ENCODE results near the gene ZNF385D.

The ZNF385D gene

DNA sequence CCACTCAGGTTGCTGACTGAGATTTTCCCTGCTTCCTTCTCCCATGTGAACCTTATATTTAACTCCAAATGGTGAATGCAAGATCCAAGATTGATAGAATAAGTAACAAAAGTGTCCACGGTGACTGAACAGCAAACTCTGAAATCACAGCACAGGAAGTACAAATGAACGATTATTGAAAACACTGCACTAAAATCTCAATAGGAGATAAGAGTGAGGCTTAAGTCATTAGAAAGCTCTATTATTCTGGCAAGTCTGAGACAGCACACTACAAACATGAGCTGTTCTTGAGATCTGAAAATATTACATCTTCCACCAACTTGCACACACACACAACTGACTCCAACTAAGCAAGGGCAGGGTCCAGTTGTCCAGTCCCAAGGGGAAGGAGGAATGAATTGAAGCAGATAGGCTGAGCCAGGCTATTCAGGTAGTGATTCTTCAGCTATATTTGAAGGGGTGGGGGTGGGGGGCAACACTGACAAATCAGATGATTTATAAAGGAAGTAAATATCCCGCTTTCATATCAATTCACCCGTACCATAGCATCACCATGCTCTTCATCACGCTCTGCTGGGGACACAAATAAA is 2.9 kb downstream of the ZNF385D start:
- DNase-seq, result no peak

DNA sequence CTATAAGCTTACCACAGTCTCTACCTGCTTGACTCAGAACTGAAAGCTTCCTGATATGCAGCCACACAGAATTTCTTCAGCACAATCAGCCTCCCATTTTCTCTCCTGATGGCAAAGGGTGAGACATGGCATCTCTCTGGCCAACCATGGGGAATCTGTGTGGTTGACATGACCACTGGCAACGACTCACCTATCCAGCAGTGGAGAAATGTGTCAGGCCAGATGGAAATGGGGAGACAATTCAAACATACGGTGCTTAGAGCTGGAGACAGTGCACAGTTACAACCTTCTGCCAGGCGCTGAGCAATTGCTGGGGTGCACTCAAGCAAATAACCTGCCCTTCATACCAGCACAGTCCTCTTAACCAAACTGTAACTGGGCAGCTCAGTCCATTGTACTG is 3.6 kb downstream of the ZNF385D start:
- no peak for DNase-seq

DNA sequence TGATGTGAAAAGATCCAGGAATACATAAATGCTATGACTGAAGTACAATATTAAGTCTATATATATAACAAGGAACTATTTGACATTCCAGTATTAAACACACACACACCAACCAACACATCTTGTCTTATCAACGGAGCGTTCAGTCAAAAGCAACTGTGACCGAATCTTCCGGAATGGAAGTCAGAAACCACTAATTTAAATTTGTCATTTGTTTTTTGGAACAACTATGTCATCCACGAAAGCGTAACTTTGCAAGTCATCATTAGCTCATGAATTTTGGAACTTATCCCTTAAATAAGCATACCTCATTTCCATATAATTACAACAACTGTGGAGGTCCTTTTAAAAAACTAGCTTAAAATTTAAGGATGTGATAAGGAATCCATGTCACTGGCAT is 5.0 kb downstream of the ZNF385D start:
- no peak for DNase-seq

DNA sequence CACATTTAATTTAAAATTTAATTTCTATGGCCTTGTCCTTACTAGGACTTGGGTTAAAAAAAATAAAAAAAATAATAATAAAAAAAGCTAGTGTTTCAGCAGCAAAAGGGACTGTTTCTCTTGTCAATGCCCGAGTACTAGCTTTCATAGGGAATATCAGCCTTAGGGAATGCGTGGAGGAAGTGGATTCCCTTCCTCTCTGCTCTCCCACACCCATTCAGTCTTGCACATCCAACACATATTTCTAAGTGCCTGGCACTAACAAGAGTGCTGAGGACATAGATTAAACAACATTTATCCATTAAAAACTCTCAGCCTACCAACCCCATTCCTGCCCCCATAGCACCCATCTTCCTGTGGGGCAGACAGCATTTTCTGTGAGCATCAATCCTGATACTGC is 6.2 kb downstream of the ZNF385D start:
- no peak for DNase-seq

DNA sequence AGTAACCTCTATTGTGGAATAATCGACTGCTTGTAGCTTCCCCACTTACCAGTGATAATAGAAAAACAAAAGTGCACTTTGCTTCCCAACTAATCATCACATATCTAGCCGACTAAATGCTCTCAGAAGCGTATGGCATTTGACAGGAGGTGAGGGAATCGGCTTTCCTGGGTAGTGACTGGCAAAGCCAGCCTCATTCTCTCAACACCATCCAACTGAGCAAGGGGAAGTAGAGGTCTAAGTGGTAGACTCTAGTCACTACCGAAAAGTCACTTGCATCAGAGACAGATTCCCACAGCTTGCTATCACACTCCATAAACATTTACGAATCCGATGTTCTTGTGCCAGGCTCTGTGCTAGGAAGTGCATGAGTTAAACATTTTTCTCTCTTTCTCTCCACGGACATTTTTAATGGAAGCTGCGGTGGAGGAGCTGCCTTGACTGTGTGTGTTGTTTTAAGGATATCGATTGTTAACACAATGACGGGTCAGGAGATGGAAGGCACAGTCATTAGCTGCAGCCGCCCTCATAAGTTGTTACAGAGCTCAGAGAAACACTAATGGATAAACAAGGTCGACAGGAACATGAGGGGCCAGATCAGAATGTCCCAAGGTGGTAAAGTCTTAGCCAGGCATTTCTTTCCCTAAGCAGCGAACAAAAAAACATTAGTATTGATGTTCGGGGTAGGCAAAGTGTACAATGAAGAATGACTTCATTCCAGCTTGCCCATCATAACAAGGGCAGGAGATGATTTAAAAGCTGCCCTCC is 11.9 kb downstream of the ZNF385D start:
- DNase-seq, result no peak

DNA sequence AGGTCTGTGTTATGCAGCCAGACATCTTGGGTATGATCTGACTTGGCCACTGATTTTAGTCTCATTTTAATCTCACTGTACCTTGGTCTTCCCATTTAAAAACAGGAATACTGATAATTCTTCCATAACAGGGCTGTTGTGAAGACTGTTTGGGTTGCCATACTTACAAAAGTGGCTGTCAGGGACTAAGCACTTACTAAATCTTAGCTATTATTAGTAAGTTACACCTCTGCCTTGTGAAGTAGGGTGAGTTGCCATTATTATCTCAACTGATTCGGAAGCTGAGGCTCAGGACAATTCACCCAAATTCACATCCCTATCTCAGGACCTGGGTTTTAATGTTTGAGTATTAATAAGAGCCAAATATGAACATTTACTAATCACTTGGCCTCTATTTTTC is 12.7 kb downstream of the ZNF385D start:
- DNase-seq, result no peak

- DNase-seq, result no peak
Observed at GRCh38 chr3:21734746-21735145, 16.3 kb downstream of the ZNF385D start.

DNA sequence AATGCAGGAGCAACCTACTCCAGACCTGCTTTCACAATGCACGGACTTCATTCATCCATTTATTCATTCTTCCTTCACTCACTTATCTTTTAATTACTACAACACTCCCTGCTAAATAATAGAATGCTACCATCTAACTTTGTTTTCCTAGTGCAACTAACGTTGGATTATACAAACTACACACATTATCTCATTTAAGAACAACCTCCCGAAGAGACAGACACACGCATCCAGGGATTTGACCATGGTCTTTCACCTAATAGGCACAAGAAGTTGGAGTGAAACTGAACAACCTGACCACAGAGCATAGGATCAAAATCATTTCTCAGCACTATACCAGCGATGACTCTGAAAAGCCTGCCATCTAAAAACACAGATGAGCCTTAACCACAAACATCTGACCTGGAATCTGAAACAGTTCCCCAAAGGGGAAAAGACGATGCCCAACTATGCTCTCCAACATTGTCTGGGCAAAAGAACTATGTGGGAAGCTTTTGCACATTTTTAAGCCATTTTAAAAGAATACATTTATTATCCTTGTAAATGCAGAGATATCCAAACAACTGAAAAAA is 21.0 kb downstream of the ZNF385D start:
- DNase-seq, result no peak

GRCh38 chr3:21729331-21729730 is 21.7 kb downstream of the ZNF385D start:
- no peak for DNase-seq

GRCh38 chr3:21722768-21723167 is 28.2 kb downstream of the ZNF385D start:
- no peak for DNase-seq

DNA sequence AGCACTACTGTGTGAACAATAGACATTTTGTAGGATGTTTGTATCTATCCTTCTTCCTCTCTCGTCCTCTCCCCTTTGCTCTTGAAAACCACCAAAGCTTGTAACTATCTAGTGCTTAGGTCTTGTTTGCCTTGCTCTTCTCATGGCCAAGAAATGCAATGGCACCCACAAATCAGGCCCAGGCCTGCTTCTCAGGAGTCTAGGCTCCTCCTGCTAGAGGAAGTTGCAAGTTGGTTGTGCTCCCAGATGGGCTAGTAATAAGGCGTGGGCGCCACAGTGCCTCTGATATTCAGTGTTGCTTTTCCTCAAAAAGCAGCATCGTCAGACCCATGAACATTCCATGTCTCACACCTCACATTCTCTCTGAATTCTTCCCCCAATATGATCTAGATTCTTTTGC is 28.7 kb downstream of the ZNF385D start:
- DNase-seq, result no peak

DNA sequence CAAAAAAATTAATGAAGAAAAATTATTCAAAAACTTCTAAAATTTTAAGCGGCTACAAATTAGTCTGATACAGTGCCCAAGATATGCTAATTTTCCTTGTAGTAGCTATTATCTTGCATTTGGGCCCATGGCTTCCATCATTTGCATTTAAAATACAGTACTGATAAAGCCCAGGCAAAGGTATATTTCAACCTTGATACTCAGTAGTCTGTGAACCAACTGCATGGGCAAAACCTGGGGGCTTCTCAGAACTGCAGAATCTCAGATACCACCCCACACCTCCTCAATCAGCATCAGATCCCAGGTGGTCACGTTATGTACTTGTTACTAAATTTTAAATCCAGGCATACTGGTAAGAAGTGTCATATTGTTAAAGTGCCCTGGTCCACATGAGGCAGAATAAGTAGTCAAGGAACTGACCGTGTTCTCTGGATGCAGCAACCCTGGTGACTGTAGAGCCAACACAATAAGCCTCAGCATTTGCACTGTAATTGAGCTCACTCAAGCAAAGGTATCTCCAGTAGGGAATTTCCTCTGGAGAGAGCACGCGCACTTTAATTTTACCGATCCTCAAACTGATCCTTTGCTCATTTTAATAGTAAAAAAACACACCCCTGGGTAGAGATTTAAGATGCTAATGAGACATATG is 31.9 kb downstream of the ZNF385D start:
- DNase-seq, result no peak

DNA sequence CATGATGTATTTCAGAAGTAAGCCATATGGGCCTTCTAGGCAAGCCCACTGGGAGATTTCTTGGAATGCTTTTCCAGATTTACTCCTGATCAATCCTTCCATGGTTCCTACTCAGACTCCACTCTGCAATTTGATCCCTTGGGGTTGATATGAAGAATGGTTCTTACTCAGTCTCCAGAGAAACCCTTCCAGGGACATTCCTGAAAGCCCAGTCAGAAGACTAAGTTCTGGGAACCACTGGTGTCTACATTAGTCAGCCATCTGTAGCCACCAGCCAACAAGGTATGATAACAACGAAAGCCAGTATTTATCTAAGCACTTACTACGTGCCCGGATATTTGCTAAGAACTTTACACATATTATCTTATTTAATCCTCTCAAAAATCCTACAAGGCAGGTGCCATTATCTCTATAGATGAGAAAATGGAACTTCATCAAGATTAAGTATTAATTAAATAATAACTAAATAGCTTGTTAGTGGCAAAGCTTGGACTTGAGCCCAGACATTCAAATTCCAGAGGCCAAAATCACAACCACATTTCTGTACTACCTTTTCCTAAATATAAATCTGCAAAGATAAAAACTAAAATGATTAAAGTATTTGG is 32.7 kb downstream of the ZNF385D start:
- DNase-seq, result no peak

DNA sequence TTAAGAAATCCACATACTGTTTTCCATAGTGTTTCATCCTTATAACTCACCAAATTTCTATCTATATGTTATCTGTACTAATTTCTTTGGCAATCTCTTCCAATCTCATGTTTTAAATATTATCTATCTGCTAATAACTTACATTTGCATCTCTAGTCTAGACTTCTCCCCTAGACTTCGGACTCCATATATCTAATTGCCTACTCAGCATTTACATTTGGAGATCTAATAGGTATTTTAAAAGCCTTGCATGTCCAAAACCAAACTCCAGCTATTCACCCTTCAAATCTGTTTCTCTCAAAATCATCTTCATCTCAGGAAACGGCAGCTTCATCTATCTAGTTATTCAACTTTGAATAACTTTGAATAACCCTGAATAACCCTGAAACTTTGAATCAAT is 35.3 kb downstream of the ZNF385D start:
- no peak for DNase-seq

DNA sequence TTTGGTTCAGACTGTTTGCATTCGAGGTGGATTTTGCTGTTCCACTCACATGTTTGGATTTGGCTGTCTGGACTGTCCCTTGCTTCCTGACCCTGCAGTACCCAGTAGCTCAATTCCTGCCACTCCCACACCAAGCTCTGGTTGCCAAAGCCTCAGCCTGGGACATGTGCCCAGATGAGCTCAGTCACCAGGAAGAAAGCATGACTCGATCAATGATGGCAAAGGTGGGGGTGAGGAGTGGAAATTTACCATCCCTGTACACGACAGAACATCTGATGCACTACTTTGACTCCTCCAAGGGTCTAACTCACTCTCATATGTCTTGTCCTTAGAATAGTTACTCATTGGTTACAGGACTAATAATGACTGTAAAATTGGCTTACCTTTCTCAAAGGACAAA is 45.2 kb downstream of the ZNF385D start:
- no peak for DNase-seq

- DNase-seq, result no peak
Observed at GRCh38 chr3:21704796-21705195, 46.2 kb downstream of the ZNF385D start.

- DNase-seq, result no peak
Observed at GRCh38 chr3:21703291-21703690, 47.7 kb downstream of the ZNF385D start.

GRCh38 chr3:21697707-21698106 is 53.3 kb downstream of the ZNF385D start:
- no peak for DNase-seq

DNA sequence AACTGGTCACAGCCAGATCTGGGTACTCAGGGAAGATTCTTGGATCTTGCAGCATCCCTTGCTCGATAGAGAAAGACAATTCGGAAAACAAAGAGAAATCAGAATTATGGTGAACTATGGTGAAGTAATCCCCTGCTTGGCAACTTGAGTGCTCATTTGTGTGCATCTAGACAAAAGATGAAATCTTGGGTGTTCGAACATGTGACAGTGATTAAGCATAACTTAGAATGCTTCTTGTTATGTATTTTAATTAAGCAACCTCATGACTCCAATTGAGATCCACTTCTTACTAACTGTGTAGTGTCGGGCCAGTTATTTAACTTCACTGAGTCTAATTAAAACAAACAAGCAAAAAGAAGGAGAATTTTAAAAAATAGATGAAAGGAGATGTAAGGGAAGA is 56.5 kb downstream of the ZNF385D start:
- DNase-seq, result no peak

- no peak for DNase-seq
Observed at GRCh38 chr3:21691036-21691435, 60.0 kb downstream of the ZNF385D start.

DNA sequence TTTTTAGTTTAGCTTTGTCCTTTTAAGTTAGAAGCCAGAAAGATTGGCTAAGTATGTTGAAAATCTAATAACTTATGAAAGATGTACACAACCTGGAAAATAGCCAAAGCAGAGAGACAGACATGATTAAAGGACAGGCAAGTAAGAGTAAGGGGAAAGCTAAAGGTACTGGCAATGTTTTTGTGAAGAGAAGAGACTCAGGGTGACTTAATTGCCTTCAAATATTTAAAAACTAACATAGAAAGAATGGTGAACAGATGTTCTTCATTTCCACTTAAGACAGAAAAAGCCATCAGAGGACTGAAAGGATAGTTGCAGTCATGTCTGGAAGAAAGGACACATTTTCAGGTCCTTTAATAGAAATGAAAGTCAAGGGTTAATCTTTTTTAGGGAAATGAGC is 68.8 kb downstream of the ZNF385D start:
- no peak for DNase-seq

- DNase-seq, result no peak
Observed at GRCh38 chr3:21673393-21673792, 77.6 kb downstream of the ZNF385D start.

DNA sequence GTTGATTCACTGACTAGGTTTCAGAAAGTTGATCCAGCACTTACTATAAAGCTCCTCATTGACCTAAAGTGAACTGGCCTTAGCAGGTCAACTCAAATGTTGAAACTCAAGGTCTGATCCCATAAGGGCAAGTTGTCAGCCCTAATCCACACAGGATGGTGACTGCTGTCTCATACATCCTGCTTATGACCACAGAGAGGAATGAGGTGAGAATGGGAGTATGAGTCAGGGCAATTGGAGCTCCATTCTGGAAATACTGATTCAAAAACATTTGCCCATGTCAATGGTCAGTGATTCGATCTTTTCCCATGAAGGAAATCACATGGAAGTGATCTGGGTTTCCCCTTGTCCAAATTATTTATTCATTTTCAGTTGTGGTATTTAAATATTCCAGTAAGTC is 78.7 kb downstream of the ZNF385D start:
- DNase-seq, result no peak

GRCh38 chr3:21670386-21670785 is 80.6 kb downstream of the ZNF385D start:
- no peak for DNase-seq

Data from NCI-H748 treated with DMSO at 0.1 percent for 48 hours (cell line).